WTC11 (cell line): ENCODE measurements around the gene SETD1A. TPM values are rescaled to one million over a fixed set of nuclear protein-coding genes. Genes with fewer than 3 reads are reported as not detected.

Experiments used
- ATAC-seq: fragments of 200-7000 bp; cut with Tn5 transposase; 2 replicates; pipeline ENCODE4 v1.10.0; 2021; ENCODE audit warnings: mild to moderate bottlenecking, moderate library complexity
- CTCF ChIA-PET: fragments of 300-600 bp; sonication (Branson Sonifier 250); formaldehyde crosslinking; loops from one replicate; lab custom pipeline; 2021; ENCODE audit warnings: antibody characterized with exemption; lab: Charles Lee
- POLR2A ChIA-PET: fragments of 350-600 bp; sonication (Branson Sonifier 250); formaldehyde crosslinking; loops from one replicate; lab custom pipeline; 2021; ENCODE audit warnings: antibody characterized with exemption; lab: Charles Lee
- DNase-seq: peaks from one replicate; pipeline ENCODE4 v3.0.0; 2021; ENCODE audit warnings: low spot score
- H3K27ac Mint-ChIP-seq: 2 replicates; pipeline ENCODE4 v1.8.0; 2021; ENCODE audit warnings: mixed read lengths
- H3K27me3 Mint-ChIP-seq: 2 replicates; pipeline ENCODE4 v1.8.0; 2021; ENCODE audit warnings: low read depth, mild to moderate bottlenecking, moderate library complexity, mixed read lengths
- H3K36me3 Mint-ChIP-seq: 2 replicates; pipeline ENCODE4 v1.8.0; 2021; ENCODE audit warnings: mixed read lengths
- H3K4me1 Mint-ChIP-seq: 2 replicates; pipeline ENCODE4 v1.8.0; 2022; ENCODE audit warnings: mixed read lengths
- H3K4me3 Mint-ChIP-seq: 2 replicates; pipeline ENCODE4 v1.8.0; 2021; ENCODE audit warnings: mild to moderate bottlenecking, moderate library complexity, mixed read lengths
- H3K9me3 Mint-ChIP-seq: 2 replicates; pipeline ENCODE4 v1.8.0; 2021; ENCODE audit warnings: mixed read lengths
- GRHL2 ChIP-seq: fragments of 250-450 bp; sonication (Bioruptor Pico); IDR thresholded peaks from 2 replicates; pipeline ENCODE4 v1.8.0; 2022; ENCODE audit warnings: mild to moderate bottlenecking, moderate library complexity; ENCODE audit not compliant: insufficient replicate concordance, severe bottlenecking
- KAT7 ChIP-seq: sonication (generic); formaldehyde crosslinking; IDR thresholded peaks from 2 replicates; pipeline ENCODE4 v1.8.1; 2023; ENCODE audit warnings: missing genetic modification reagents, mild to moderate bottlenecking, borderline replicate concordance
- MXD4 ChIP-seq: fragments of 250-450 bp; sonication (Bioruptor Pico); IDR thresholded peaks from 2 replicates; pipeline ENCODE4 v1.8.0; 2021; ENCODE audit warnings: mild to moderate bottlenecking, moderate library complexity, borderline replicate concordance
- NFE2L1 ChIP-seq: sonication (generic); formaldehyde crosslinking; IDR thresholded peaks from 2 replicates; pipeline ENCODE4 v1.8.1; 2023; ENCODE audit warnings: missing genetic modification reagents
- OVOL2 ChIP-seq: fragments of 250-450 bp; sonication (Bioruptor Pico); IDR thresholded peaks from 2 replicates; pipeline ENCODE4 v1.9.0; 2021; ENCODE audit warnings: mild to moderate bottlenecking, borderline replicate concordance
- PRRX2 ChIP-seq: fragments of 250-450 bp; sonication (Bioruptor Pico); IDR thresholded peaks from 2 replicates; pipeline ENCODE4 v1.8.0; 2021; ENCODE audit warnings: mild to moderate bottlenecking
- SMAD3 ChIP-seq: sonication (generic); formaldehyde crosslinking; IDR thresholded peaks from 2 replicates; pipeline ENCODE4 v1.8.0; 2022; ENCODE audit warnings: missing genetic modification reagents, mild to moderate bottlenecking, borderline replicate concordance
- SMAD4 ChIP-seq: sonication (generic); formaldehyde crosslinking; IDR thresholded peaks from 2 replicates; pipeline ENCODE4 v1.8.0; 2022; ENCODE audit warnings: mild to moderate bottlenecking, missing genetic modification reagents
- TCF7 ChIP-seq: sonication (generic); formaldehyde crosslinking; IDR thresholded peaks from 2 replicates; pipeline ENCODE4 v1.8.0; 2022; ENCODE audit warnings: mild to moderate bottlenecking, low read depth, missing genetic modification reagents, moderate library complexity
- TEAD4 ChIP-seq: sonication (generic); formaldehyde crosslinking; IDR thresholded peaks from 2 replicates; pipeline ENCODE4 v1.8.0; 2022; ENCODE audit warnings: mild to moderate bottlenecking, missing genetic modification reagents
- ZNF138 ChIP-seq: sonication (generic); formaldehyde crosslinking; conservative IDR thresholded peaks from 2 replicates; pipeline ENCODE4 v1.8.1; 2022; ENCODE audit warnings: mild to moderate bottlenecking, moderate library complexity, missing genetic modification reagents
- ZNF232 ChIP-seq: sonication (generic); formaldehyde crosslinking; IDR thresholded peaks from 2 replicates; pipeline ENCODE4 v1.8.0; 2022; ENCODE audit warnings: mild to moderate bottlenecking, missing genetic modification reagents
- ZNF263 ChIP-seq: sonication (generic); formaldehyde crosslinking; IDR thresholded peaks from 2 replicates; pipeline ENCODE4 v1.8.1; 2022; ENCODE audit warnings: low read depth, mild to moderate bottlenecking, moderate library complexity, missing genetic modification reagents
- ZNF671 ChIP-seq: fragments of 250-450 bp; sonication (Bioruptor Pico); IDR thresholded peaks from 2 replicates; pipeline ENCODE4 v1.8.0; 2021; ENCODE audit warnings: mild to moderate bottlenecking
- total RNA-seq: library from RNA; stranded (reverse); gene quantifications from 3 replicates; pipeline ENCODE4 v1.2.3, GENCODE V29; 2021
- TF ChIP-seq, protein P1 (sequence below): fragments of 250-450 bp; sonication (Bioruptor Pico); IDR thresholded peaks from 2 replicates; pipeline ENCODE4 v1.8.0; 2021; ENCODE audit warnings: mild to moderate bottlenecking
- TF ChIP-seq, protein P2 (sequence below): sonication (generic); formaldehyde crosslinking; IDR thresholded peaks from 2 replicates; pipeline ENCODE4 v1.8.1; 2023; ENCODE audit warnings: mild to moderate bottlenecking, moderate library complexity, missing genetic modification reagents
- TF ChIP-seq, protein P3 (sequence below): sonication (generic); formaldehyde crosslinking; IDR thresholded peaks from 2 replicates; pipeline ENCODE4 v1.8.0; 2023; ENCODE audit warnings: missing genetic modification reagents
- TF ChIP-seq, protein P4 (sequence below): sonication (generic); formaldehyde crosslinking; IDR thresholded peaks from 2 replicates; pipeline ENCODE4 v1.8.1; 2022; ENCODE audit warnings: low read depth, missing genetic modification reagents, borderline replicate concordance
- TF ChIP-seq, protein P5 (sequence below): sonication (generic); formaldehyde crosslinking; IDR thresholded peaks from 2 replicates; pipeline ENCODE4 v1.8.1; 2023; ENCODE audit warnings: mild to moderate bottlenecking, missing genetic modification reagents, borderline replicate concordance
- TF ChIP-seq, protein P6 (sequence below): sonication (generic); formaldehyde crosslinking; IDR thresholded peaks from 2 replicates; pipeline ENCODE4 v1.8.1; 2022; ENCODE audit warnings: missing genetic modification reagents, borderline replicate concordance
- TF ChIP-seq, protein P7 (sequence below): fragments of 250-450 bp; sonication (Bioruptor Pico); IDR thresholded peaks from 2 replicates; pipeline ENCODE4 v1.9.0; 2021; ENCODE audit warnings: moderate library complexity, mild to moderate bottlenecking, inconsistent platforms, borderline replicate concordance
- TF ChIP-seq, protein P8 (sequence below): sonication (generic); formaldehyde crosslinking; IDR thresholded peaks from 2 replicates; pipeline ENCODE4 v1.8.1; 2022; ENCODE audit warnings: mild to moderate bottlenecking, moderate library complexity, missing genetic modification reagents

The SETD1A gene
- total RNA-seq, 1 experiment from 2014 or later = 31.1 TPM

DNA sequence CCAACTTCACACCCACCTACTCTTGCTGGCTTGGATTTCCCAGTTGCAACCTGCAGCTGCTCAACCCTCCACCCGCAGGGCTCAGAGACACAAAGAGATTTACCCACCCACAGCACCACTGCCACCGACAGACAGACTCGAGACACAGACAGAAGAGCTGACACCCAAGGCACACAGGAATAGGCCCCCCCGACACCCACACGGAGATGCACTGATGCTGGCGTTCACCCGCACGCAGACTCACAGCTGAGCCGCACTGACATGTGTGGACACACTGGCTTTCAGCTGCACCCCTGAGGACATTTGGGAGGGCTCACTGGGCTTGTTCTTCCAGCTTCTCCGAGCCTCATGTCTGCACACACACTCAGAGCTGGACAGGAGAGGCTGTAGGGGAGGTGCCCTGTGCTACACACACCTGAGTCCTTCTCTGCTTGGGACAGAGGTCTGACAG lies 44.7 kb downstream of the SETD1A start:
- CTCF ChIA-PET = interaction anchor here (0.7 to 2.6 kb wide), 4 partner anchors 13 to 140 kb away, joined by 3 to 12 read pairs (median 4); partner anchors contain the start of gene HSD3B7
- no peak for ATAC-seq
- DNase-seq = no peak

DNA sequence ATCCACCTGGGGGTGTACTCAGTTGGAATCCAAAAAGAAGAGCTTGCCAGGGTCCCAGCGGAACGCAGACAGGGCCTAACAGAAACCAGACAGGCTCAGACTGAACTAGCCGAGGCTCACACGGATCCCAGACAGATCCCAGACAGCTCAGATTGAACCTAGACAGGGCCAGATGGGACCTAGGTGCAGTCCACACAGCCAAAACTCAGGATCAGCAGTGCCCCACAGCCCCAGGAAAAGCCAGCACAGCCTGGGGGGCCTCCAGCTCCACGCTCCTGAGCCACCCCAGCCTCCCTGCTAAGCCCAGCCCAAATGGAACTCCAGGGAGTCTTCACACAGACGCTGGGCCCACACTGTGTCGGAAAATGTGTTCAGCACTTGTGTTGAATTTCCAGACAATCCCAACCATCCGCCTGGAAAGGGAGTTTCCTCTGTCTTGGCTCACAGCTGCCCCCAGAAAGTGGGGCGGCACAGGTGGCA lies 45.3 kb downstream of the SETD1A start:
- DNase-seq (no peak), ATAC-seq (no peak)
- CTCF ChIA-PET = interaction anchor here (0.7 to 2.6 kb wide), 4 partner anchors 13 to 139 kb away, joined by 3 to 12 read pairs (median 4); partner anchors contain the start of gene HSD3B7
- peaks cover 6% of the 10 kb centered on the region; the same call in 1 of the 2 replicates for H3K27me3 Mint-ChIP-seq
- H3K27ac Mint-ChIP-seq = no peak overlapping the region
- TF ChIP-seq, protein P1, sequence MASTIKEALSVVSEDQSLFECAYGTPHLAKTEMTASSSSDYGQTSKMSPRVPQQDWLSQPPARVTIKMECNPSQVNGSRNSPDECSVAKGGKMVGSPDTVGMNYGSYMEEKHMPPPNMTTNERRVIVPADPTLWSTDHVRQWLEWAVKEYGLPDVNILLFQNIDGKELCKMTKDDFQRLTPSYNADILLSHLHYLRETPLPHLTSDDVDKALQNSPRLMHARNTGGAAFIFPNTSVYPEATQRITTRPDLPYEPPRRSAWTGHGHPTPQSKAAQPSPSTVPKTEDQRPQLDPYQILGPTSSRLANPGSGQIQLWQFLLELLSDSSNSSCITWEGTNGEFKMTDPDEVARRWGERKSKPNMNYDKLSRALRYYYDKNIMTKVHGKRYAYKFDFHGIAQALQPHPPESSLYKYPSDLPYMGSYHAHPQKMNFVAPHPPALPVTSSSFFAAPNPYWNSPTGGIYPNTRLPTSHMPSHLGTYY (CRISPR knock-in tag) = no peak
- no peak for TF ChIP-seq ZNF263
- TF ChIP-seq, protein P2, sequence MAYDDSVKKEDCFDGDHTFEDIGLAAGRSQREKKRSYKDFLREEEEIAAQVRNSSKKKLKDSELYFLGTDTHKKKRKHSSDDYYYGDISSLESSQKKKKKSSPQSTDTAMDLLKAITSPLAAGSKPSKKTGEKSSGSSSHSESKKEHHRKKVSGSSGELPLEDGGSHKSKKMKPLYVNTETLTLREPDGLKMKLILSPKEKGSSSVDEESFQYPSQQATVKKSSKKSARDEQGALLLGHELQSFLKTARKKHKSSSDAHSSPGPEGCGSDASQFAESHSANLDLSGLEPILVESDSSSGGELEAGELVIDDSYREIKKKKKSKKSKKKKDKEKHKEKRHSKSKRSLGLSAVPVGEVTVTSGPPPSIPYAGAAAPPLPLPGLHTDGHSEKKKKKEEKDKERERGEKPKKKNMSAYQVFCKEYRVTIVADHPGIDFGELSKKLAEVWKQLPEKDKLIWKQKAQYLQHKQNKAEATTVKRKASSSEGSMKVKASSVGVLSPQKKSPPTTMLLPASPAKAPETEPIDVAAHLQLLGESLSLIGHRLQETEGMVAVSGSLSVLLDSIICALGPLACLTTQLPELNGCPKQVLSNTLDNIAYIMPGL (CRISPR knock-in tag) = no peak
- TF ChIP-seq SMAD3 (CRISPR knock-in tag) = no peak
- TF ChIP-seq GRHL2 (CRISPR knock-in tag) = no peak
- TF ChIP-seq TCF7 (CRISPR knock-in tag) = no peak
- no peak for TF ChIP-seq KAT7
- TF ChIP-seq SMAD4 (CRISPR knock-in tag) = no peak
- TF ChIP-seq MXD4 (CRISPR knock-in tag) = no peak
- TF ChIP-seq, protein P3, sequence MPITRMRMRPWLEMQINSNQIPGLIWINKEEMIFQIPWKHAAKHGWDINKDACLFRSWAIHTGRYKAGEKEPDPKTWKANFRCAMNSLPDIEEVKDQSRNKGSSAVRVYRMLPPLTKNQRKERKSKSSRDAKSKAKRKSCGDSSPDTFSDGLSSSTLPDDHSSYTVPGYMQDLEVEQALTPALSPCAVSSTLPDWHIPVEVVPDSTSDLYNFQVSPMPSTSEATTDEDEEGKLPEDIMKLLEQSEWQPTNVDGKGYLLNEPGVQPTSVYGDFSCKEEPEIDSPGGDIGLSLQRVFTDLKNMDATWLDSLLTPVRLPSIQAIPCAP = no peak
- TF ChIP-seq NFE2L1 (CRISPR knock-in tag) = no peak
- TF ChIP-seq ZNF671 = no peak
- TF ChIP-seq, protein P4, sequence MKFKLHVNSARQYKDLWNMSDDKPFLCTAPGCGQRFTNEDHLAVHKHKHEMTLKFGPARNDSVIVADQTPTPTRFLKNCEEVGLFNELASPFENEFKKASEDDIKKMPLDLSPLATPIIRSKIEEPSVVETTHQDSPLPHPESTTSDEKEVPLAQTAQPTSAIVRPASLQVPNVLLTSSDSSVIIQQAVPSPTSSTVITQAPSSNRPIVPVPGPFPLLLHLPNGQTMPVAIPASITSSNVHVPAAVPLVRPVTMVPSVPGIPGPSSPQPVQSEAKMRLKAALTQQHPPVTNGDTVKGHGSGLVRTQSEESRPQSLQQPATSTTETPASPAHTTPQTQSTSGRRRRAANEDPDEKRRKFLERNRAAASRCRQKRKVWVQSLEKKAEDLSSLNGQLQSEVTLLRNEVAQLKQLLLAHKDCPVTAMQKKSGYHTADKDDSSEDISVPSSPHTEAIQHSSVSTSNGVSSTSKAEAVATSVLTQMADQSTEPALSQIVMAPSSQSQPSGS (CRISPR knock-in tag) = no peak
- no peak for TF ChIP-seq ZNF138 (CRISPR knock-in tag)
- TF ChIP-seq PRRX2 = no peak
- TF ChIP-seq, protein P5, sequence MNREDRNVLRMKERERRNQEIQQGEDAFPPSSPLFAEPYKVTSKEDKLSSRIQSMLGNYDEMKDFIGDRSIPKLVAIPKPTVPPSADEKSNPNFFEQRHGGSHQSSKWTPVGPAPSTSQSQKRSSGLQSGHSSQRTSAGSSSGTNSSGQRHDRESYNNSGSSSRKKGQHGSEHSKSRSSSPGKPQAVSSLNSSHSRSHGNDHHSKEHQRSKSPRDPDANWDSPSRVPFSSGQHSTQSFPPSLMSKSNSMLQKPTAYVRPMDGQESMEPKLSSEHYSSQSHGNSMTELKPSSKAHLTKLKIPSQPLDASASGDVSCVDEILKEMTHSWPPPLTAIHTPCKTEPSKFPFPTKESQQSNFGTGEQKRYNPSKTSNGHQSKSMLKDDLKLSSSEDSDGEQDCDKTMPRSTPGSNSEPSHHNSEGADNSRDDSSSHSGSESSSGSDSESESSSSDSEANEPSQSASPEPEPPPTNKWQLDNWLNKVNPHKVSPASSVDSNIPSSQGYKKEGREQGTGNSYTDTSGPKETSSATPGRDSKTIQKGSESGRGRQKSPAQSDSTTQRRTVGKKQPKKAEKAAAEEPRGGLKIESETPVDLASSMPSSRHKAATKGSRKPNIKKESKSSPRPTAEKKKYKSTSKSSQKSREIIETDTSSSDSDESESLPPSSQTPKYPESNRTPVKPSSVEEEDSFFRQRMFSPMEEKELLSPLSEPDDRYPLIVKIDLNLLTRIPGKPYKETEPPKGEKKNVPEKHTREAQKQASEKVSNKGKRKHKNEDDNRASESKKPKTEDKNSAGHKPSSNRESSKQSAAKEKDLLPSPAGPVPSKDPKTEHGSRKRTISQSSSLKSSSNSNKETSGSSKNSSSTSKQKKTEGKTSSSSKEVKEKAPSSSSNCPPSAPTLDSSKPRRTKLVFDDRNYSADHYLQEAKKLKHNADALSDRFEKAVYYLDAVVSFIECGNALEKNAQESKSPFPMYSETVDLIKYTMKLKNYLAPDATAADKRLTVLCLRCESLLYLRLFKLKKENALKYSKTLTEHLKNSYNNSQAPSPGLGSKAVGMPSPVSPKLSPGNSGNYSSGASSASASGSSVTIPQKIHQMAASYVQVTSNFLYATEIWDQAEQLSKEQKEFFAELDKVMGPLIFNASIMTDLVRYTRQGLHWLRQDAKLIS = no peak
- TF ChIP-seq, protein P6, sequence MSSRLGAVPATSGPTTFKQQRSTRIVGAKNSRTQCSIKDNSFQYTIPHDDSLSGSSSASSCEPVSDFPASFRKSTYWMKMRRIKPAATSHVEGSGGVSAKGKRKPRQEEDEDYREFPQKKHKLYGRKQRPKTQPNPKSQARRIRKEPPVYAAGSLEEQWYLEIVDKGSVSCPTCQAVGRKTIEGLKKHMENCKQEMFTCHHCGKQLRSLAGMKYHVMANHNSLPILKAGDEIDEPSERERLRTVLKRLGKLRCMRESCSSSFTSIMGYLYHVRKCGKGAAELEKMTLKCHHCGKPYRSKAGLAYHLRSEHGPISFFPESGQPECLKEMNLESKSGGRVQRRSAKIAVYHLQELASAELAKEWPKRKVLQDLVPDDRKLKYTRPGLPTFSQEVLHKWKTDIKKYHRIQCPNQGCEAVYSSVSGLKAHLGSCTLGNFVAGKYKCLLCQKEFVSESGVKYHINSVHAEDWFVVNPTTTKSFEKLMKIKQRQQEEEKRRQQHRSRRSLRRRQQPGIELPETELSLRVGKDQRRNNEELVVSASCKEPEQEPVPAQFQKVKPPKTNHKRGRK (CRISPR knock-in tag) = no peak
- TF ChIP-seq ZNF232 = no peak
- TF ChIP-seq, protein P7, sequence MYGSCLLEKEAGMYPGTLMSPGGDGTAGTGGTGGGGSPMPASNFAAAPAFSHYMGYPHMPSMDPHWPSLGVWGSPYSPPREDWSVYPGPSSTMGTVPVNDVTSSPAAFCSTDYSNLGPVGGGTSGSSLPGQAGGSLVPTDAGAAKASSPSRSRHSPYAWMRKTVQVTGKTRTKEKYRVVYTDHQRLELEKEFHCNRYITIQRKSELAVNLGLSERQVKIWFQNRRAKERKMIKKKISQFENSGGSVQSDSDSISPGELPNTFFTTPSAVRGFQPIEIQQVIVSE (CRISPR knock-in tag) = no peak
- POLR2A ChIA-PET = interaction anchor here (0.9 kb wide), 1 partner anchor 27 kb away, joined by 3 read pairs; no protein-coding TSS in a partner anchor
- peaks cover 13% of the 10 kb centered on the region for H3K4me1 Mint-ChIP-seq
- H3K9me3 Mint-ChIP-seq = no peaks in the 10 kb centered on the region
- H3K36me3 Mint-ChIP-seq = no peaks in the 10 kb centered on the region
- no peak overlapping the region for H3K4me3 Mint-ChIP-seq

More for the DNA sequence above, 44.7 kb downstream of the SETD1A start:
- peaks cover 7% of the 10 kb centered on the region; the same call in 1 of the 2 replicates for H3K27me3 Mint-ChIP-seq
- no peaks in the 10 kb centered on the region for H3K36me3 Mint-ChIP-seq
- POLR2A ChIA-PET = interaction anchor here (0.9 kb wide), 1 partner anchor 28 kb away, joined by 3 read pairs; no protein-coding TSS in a partner anchor
- H3K4me3 Mint-ChIP-seq = no peak overlapping the region
- H3K4me1 Mint-ChIP-seq = peaks cover 13% of the 10 kb centered on the region
- H3K9me3 Mint-ChIP-seq = no peaks in the 10 kb centered on the region
- no peak for TF ChIP-seq OVOL2
- no peak for TF ChIP-seq TEAD4 (CRISPR knock-in tag)
- TF ChIP-seq, protein P8, sequence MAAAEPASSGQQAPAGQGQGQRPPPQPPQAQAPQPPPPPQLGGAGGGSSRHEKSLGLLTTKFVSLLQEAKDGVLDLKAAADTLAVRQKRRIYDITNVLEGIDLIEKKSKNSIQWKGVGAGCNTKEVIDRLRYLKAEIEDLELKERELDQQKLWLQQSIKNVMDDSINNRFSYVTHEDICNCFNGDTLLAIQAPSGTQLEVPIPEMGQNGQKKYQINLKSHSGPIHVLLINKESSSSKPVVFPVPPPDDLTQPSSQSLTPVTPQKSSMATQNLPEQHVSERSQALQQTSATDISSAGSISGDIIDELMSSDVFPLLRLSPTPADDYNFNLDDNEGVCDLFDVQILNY (CRISPR knock-in tag) = no peak
- TF ChIP-seq, all 79 proteins: peak for 0
- peak overlapping the region; percentile 76; the same call in 1 of the 2 replicates for H3K27ac Mint-ChIP-seq
